ENCODE measurements around the gene CTNNA1. TPM values are rescaled to one million over a fixed set of nuclear protein-coding genes. Genes with fewer than 3 reads are reported as not detected.

Gene CTNNA1
- total and polyA plus RNA-seq, 2 donors (not counting 3 experiments of a cell fraction or from before 2014, with no cell fraction given) = 156 to 394 TPM

GRCh38 chr5:138890644-138891043, 137.4 kb downstream of the CTNNA1 start:
- Histone ChIP-seq H3K4me2 (ENCODE audit: insufficient read depth, low read length) (no peak overlapping the region), H3K4me3 (replicated peaks in 1 of 3; ENCODE audit: insufficient read depth in 1 of 3, low read depth in 1 of 3, low read length in 3 of 3) (no peak overlapping the region), H3K9me1 (replicated peaks; ENCODE audit: control insufficient read depth, extremely low read depth, insufficient read depth, low read length) (no peaks in the 10 kb centered on the region), H3K4me1 (ENCODE audit: control insufficient read depth, extremely low read depth, insufficient read depth, low read length) (no peaks in the 10 kb centered on the region), H3K9me3 (replicated peaks; ENCODE audit: control insufficient read depth, insufficient read depth, low read length) (no peaks in the 10 kb centered on the region), H4K20me1 (replicated peaks; ENCODE audit: control insufficient read depth, extremely low read depth, insufficient read depth, low read length) (no peaks in the 10 kb centered on the region), H3K27ac (ENCODE audit: insufficient read depth, low read depth, low read length) (no peak overlapping the region), H3K27me3 (ENCODE audit: control insufficient read depth in 2 of 2, insufficient read depth in 2 of 2, low read length in 2 of 2) (no peaks in the 10 kb centered on the region), H3K36me3 (ENCODE audit: control insufficient read depth in 2 of 2, extremely low read depth in 1 of 2, insufficient read depth in 2 of 2, low read length in 2 of 2) (peaks cover 20 to 24% of the 10 kb centered on the region in 2 experiments), H2AFZ (ENCODE audit: low read depth, low read length) (no peak overlapping the region), H3K79me2 (ENCODE audit: control insufficient read depth, insufficient read depth, low read length) (no peaks in the 10 kb centered on the region), H3K9ac (replicated peaks; ENCODE audit: extremely low read depth, insufficient read depth, low read length) (no peak overlapping the region)
- BruUV-seq (replicated peaks) = no TSS peak
- intact Hi-C loops (cut with micrococcal nuclease) (no loop called here), dilution Hi-C loops (cut with MboI; ENCODE audit: extremely low pct_ligation_motif_present, low sequenced_read_pairs) (no loop called here)
- no peak for TF ChIP-seq POLR2AphosphoS5 (IDR thresholded peaks at IDR 0.05; ENCODE audit: insufficient read depth, low read depth, low read length)
- no peak for TF ChIP-seq MAX (IDR thresholded peaks at IDR 0.05; ENCODE audit: insufficient read depth, insufficient read length)
- TF ChIP-seq EZH2 (IDR thresholded peaks at IDR 0.05; ENCODE audit: borderline replicate concordance, low read depth, low read length, severe bottlenecking) = no peak
- TF ChIP-seq CTCF (IDR thresholded peaks at IDR 0.05; ENCODE audit: extremely low read depth in 1 of 2, insufficient read depth in 1 of 2, low read depth in 1 of 2, low read length in 2 of 2) = no peak
- TF ChIP-seq JUN (IDR thresholded peaks at IDR 0.05; ENCODE audit: borderline replicate concordance, insufficient read depth, insufficient read length, low read depth) = no peak
- no peak for TF ChIP-seq MYC (IDR thresholded peaks at IDR 0.05; ENCODE audit: low read depth, low read length)
- no peak for TF ChIP-seq POLR2A (IDR thresholded peaks at IDR 0.05; ENCODE audit: low read depth, low read length)
- TF ChIP-seq GATA2 (IDR thresholded peaks at IDR 0.05; ENCODE audit: insufficient read depth, insufficient read length, low read depth, low read length) = no peak
- DNase-seq (ENCODE audit: low read depth, low spot score) (no peak), FAIRE-seq (no peak)
- CTCF ChIA-PET = interaction anchor here (0.9 kb wide), 1 partner anchor 101 kb away, joined by 3 read pairs; no protein-coding TSS in a partner anchor
- POLR2A ChIA-PET = no interaction called here

Measured in endothelial cell of umbilical vein (primary cell).